Left lobe of liver (tissue), 2 donors: ENCODE results near the gene MLYCD. TPM values are rescaled to one million over a fixed set of nuclear protein-coding genes. Genes with fewer than 3 reads are reported as not detected.
A peak's percentile ranks its signal among the peaks of the same experiment; 100 is the strongest.

Experiments
- ATAC-seq: fragments of 200-7000 bp; cut with Tn5 transposase; one replicate; pipeline ENCODE4 v1.9.1; 2020; ENCODE audit warnings: mild to moderate bottlenecking, moderate library complexity
- DNase-seq: peaks from one replicate; pipeline ENCODE4 v3.0.0-alpha.2; 2020; ENCODE audit warnings: low spot score
- total RNA-seq: library from RNA; stranded (reverse); gene quantifications from one replicate; pipeline ENCODE4 v1.2.1, GENCODE V29; 2021
- donor health status: DM: no; HTN: no; CAD: no; lungs with moderate emphysema.
- donor health status: DM: no; HTN: yes; CAD: no.

Gene MLYCD
- total RNA-seq: 17.1 TPM

GRCh38 chr16:83898463-83899271 lies at the start of gene MLYCD:
MLYCD (plus strand) TSS chr16:83899115; CDS start chr16:83899145, 30 bp downstream.
- ATAC-seq (peak; percentile 92), DNase-seq (peak; percentile 96)

GRCh38 chr16:83849421-83849820 lies 49.5 kb upstream of the MLYCD start:
- DNase-seq (no peak), ATAC-seq (no peak)

GRCh38 chr16:83850947-83851346 lies 48.0 kb upstream of the MLYCD start:
- DNase-seq: no peak

GRCh38 chr16:83851473-83851872 lies 47.4 kb upstream of the MLYCD start:
- ATAC-seq: no peak
- no peak for DNase-seq

More at GRCh38 chr16:83850947-83851346, 48.0 kb upstream of the MLYCD start:
- ATAC-seq: no peak

- no peak for ATAC-seq
- no peak for DNase-seq
These were observed 46.1 kb upstream of the MLYCD start for GRCh38 chr16:83852774-83853173.

GRCh38 chr16:83853834-83854233 lies 45.1 kb upstream of the MLYCD start:
- ATAC-seq (no peak), DNase-seq (no peak)

GRCh38 chr16:83854420-83854819 lies 44.5 kb upstream of the MLYCD start:
- ATAC-seq (no peak), DNase-seq (no peak)

GRCh38 chr16:83856792-83857191 lies 42.1 kb upstream of the MLYCD start:
- no peak for ATAC-seq
- DNase-seq: no peak

GRCh38 chr16:83859265-83859664 lies 39.6 kb upstream of the MLYCD start:
- no peak for ATAC-seq
- DNase-seq: no peak

GRCh38 chr16:83862661-83863060 lies 36.3 kb upstream of the MLYCD start:
- DNase-seq (no peak), ATAC-seq (no peak)

- no peak for DNase-seq
- ATAC-seq: no peak
These were observed 35.2 kb upstream of the MLYCD start for GRCh38 chr16:83863682-83864081.

- ATAC-seq: no peak
- no peak for DNase-seq
These were observed 28.1 kb upstream of the MLYCD start for GRCh38 chr16:83870830-83871229.

GRCh38 chr16:83878838-83879237 lies 20.1 kb upstream of the MLYCD start:
- DNase-seq (no peak), ATAC-seq (peak; percentile 41)

GRCh38 chr16:83882163-83882885 lies 16.6 kb upstream of the MLYCD start:
- DNase-seq (no peak), ATAC-seq (no peak)

- no peak for ATAC-seq
- DNase-seq: no peak
These were observed 12.5 kb upstream of the MLYCD start for GRCh38 chr16:83886199-83886971.

GRCh38 chr16:83887080-83887479 lies 11.8 kb upstream of the MLYCD start:
- DNase-seq: no peak

GRCh38 chr16:83887564-83887963 lies 11.4 kb upstream of the MLYCD start:
- no peak for ATAC-seq

More at GRCh38 chr16:83887080-83887479, 11.8 kb upstream of the MLYCD start:
- no peak for ATAC-seq

GRCh38 chr16:83888672-83889044 lies 10.3 kb upstream of the MLYCD start:
- ATAC-seq (no peak), DNase-seq (no peak)

More at GRCh38 chr16:83887564-83887963, 11.4 kb upstream of the MLYCD start:
- no peak for DNase-seq

- DNase-seq (no peak), ATAC-seq (no peak)
These were observed 8.6 kb upstream of the MLYCD start for GRCh38 chr16:83890359-83890758.

GRCh38 chr16:83891742-83892141 lies 7.2 kb upstream of the MLYCD start:
- DNase-seq (no peak), ATAC-seq (no peak)

GRCh38 chr16:83895243-83895642 lies 3.7 kb upstream of the MLYCD start:
- DNase-seq (no peak), ATAC-seq (no peak)
